GM12873 (cell line): ENCODE results near the gene LHFPL6.

Experiments
- TF ChIP-seq, protein P1 (sequence below): IDR thresholded peaks from 2 replicates; pipeline ENCODE4 v1.5.1; 2012; ENCODE audit warnings: low read depth, mild to moderate bottlenecking, moderate library complexity, low read length, control low read depth; ENCODE audit not compliant: insufficient read depth; ENCODE audit errors: missing control alignments

LHFPL6 gene

DNA sequence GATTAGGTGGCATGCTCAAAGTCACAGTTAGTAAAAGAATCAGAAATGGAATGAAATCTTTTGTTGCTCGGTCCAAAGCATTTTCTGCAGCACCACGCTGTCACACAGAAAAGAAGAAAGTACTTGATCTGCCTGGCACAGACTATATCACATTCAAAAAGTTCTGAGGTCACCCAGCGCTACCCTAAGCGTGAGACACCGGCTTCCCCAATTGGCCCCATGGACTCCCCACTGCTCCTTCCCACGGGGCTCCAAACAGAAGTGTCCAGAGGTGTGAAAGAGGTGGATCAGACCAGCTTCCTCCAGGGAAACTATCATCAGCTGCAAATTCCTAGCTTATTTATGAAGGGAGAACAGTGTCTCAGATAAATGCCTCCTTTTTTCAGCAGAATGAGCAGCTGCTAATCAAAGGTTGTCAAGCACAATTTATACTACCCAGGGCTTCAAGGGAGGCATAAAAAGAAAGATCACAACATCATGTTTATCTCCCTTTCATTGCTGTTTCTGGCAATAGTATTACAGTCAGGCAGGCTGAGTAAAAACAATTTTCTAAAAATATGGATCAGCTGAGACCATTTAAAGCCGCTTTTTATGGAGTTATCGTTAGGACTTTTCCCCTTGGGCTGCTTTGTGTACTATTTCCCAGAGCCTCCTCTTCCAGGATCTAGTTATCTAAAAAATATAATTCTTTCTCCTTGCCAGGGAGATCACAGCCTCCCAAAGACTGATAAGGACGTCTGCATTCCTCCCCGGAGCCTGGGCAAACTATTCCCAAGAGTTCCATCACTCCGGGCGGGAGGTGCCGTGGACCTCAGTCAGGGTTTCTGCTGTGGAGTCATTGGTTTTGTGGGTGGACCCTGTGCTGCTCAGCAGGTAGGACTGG lies 208.0 kb downstream of the LHFPL6 start:
- TF ChIP-seq, protein P1, sequence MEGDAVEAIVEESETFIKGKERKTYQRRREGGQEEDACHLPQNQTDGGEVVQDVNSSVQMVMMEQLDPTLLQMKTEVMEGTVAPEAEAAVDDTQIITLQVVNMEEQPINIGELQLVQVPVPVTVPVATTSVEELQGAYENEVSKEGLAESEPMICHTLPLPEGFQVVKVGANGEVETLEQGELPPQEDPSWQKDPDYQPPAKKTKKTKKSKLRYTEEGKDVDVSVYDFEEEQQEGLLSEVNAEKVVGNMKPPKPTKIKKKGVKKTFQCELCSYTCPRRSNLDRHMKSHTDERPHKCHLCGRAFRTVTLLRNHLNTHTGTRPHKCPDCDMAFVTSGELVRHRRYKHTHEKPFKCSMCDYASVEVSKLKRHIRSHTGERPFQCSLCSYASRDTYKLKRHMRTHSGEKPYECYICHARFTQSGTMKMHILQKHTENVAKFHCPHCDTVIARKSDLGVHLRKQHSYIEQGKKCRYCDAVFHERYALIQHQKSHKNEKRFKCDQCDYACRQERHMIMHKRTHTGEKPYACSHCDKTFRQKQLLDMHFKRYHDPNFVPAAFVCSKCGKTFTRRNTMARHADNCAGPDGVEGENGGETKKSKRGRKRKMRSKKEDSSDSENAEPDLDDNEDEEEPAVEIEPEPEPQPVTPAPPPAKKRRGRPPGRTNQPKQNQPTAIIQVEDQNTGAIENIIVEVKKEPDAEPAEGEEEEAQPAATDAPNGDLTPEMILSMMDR = no peak

DNA sequence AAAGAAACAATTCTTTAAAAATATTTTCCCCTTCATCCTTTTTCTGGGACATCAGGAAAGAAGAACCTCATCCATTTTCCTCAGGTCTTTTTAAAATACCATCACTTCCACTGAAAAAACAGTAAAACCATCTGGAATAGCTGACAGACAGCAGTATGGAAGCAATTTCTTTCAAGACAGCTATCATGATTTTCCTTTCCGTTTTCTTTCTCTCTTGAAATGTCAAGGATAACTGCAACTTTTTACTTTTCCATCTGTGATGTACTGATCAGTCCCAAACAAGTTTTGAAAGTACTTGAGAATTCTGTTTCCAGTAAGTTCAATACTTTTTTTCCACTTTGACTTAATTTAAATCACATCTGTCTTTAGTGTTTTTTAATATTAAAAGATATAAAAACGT lies 211.2 kb downstream of the LHFPL6 start:
- TF ChIP-seq, protein P1 = no peak

DNA sequence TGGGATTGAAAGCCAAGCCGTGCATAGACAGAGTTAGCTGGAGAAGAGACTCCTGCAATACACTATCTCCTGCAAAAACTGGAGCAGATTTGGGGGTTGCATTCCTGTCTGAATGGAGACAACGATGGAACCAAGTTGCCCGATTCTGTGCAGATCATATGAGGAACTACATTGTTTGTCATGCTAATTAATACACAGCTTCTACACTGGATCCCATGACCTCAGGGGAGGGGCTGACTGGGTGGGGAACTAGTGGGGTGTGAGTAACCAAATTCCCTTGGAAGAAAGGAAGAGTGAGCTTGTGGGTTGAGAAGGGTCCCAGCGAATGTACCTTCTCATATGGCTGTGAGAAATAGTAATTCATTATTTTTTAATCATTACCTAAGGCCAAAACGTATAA lies 214.0 kb downstream of the LHFPL6 start:
- TF ChIP-seq, protein P1 = no peak

DNA sequence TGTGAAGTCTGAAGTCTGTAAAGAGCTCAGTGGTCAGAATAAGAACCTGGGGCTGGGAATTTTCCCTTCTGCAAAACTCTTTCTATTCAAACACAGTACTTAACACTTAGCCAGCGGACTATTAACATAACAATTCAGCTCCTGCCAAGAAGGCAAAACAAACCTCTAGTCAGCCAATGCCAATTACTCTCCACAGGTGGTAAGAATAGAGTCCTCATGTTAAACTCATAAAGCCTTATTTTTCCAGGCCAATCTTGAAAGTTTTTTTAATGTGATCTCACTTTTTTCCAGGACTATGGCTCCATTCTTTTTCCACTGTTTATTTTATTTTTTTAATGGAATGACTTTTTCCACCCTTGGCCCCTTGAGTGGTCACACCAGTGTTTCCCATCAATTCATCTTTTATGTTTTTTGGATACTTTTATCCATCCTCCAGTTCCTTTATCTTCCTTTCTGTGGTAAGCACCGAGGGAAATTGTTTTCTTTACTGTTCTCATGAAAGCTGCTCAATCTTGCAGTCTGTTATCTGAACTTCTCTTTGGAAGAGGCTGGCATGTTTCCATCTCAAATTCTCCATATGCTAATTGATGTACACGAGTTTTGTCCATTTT lies 217.3 kb downstream of the LHFPL6 start:
- TF ChIP-seq, protein P1 = no peak

DNA sequence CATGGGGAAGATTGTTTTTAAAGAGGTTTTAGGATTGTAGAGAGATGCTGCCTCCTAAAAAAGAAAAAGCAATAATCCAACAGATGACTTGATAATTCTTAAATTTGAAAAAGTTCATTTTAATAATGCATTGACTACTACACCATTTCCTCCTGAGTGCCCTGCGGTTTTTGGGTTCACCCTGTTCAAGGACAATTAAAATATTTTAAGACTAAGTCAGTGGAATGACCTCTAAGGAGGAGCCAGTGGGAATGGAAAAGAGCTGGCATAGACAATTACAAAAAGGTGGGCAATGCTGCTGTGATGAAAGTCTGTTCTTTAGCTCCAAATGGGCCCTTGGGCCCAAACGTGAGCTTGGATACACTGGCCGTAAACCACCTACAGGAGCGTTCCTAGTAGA lies 217.8 kb downstream of the LHFPL6 start:
- TF ChIP-seq, protein P1 = no peak

DNA sequence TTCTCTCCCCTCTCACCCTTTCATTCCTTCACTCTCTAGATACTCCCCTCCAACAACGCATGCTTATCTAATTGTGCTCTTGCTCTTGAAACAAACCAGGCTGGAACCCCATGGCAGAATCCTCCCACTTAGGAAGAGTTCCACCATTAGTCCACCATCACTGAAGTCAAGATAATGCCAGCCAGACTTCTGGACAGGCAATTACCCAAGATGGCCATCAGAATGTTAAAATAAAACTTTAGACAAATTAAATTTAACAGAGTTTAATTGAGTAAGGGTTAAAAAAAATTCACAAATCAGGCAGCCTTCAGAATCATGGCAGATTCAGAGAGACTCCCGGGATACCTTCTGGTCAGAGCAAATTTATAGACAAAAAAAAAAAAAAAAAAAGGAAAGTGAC lies 221.5 kb downstream of the LHFPL6 start:
- TF ChIP-seq, protein P1 = no peak
